HEK293T (cell line): Measurements from ENCODE around the gene KRTAP6-3.

ENCODE experiments used
- BHLHE40 ChIP-seq: fragments of 450-650 bp; IDR thresholded peaks from 2 replicates; pipeline ENCODE4 v1.6.1; 2016; ENCODE audit warnings: mild to moderate bottlenecking, moderate library complexity, borderline replicate concordance
- ELF4 ChIP-seq: fragments of 450-650 bp; IDR thresholded peaks from 2 replicates; pipeline ENCODE4 v1.6.1; 2017; ENCODE audit warnings: antibody characterized with exemption
- FOXK2 ChIP-seq: fragments of 450-650 bp; IDR thresholded peaks from 2 replicates; pipeline ENCODE4 v1.6.1; 2016; ENCODE audit warnings: mild to moderate bottlenecking
- SP1 ChIP-seq: fragments of 450-650 bp; IDR thresholded peaks from 2 replicates; pipeline ENCODE4 v1.6.1; 2017
- TARDBP ChIP-seq: fragments of 450-650 bp; IDR thresholded peaks from 2 replicates; pipeline ENCODE4 v1.6.1; 2016
- ZNF384 ChIP-seq: fragments of 450-650 bp; IDR thresholded peaks from 2 replicates; pipeline ENCODE4 v1.6.1; 2016

- no peak for TF ChIP-seq SP1
- TF ChIP-seq BHLHE40, result no peak
- no peak for TF ChIP-seq TARDBP
- TF ChIP-seq ELF4, result no peak
- TF ChIP-seq FOXK2, result no peak
- no peak for TF ChIP-seq ZNF384
These were observed 28.6 kb upstream of the KRTAP6-3 start for GRCh38 chr21:30563630-30564029.
